ENCODE measurements around the gene CD33.

DNA sequence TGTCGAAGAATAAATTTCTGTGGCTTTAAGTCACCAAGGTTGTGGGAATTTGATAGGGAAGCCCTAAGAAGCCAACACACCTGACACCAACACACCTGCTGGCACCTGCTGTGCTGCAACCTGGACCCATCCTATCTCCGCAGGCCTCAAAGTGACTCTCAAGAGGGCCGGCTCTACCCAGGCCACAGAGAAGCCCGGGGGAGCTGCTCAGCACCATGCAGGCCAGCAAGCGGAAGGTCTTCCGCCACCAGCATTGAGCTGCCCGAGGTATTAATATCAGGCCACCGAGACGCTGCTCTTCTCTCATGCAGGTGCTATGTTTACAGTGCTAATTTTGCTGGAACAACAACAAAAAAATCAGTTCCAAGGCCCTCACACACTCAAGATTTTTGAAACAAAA is 32.2 kb upstream of the CD33 start:
- TF ChIP-seq NFATC4 (CRISPR knock-in tag; IDR thresholded peaks at IDR 0.05) (no peak), NFYB (CRISPR knock-in tag; conservative IDR thresholded peaks at IDR 0.05; ENCODE audit: low read depth) (no peak), IRF2 (CRISPR knock-in tag; IDR thresholded peaks at IDR 0.05; ENCODE audit: borderline replicate concordance, low read depth) (no peak), TEAD4 (CRISPR knock-in tag; IDR thresholded peaks at IDR 0.05) (no peak), NR2C2 (CRISPR knock-in tag; IDR thresholded peaks at IDR 0.05) (no peak)
- TF ChIP-seq, protein P1, sequence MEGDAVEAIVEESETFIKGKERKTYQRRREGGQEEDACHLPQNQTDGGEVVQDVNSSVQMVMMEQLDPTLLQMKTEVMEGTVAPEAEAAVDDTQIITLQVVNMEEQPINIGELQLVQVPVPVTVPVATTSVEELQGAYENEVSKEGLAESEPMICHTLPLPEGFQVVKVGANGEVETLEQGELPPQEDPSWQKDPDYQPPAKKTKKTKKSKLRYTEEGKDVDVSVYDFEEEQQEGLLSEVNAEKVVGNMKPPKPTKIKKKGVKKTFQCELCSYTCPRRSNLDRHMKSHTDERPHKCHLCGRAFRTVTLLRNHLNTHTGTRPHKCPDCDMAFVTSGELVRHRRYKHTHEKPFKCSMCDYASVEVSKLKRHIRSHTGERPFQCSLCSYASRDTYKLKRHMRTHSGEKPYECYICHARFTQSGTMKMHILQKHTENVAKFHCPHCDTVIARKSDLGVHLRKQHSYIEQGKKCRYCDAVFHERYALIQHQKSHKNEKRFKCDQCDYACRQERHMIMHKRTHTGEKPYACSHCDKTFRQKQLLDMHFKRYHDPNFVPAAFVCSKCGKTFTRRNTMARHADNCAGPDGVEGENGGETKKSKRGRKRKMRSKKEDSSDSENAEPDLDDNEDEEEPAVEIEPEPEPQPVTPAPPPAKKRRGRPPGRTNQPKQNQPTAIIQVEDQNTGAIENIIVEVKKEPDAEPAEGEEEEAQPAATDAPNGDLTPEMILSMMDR (IDR thresholded peaks at IDR 0.05) = no peak
- TF ChIP-seq, protein P2, sequence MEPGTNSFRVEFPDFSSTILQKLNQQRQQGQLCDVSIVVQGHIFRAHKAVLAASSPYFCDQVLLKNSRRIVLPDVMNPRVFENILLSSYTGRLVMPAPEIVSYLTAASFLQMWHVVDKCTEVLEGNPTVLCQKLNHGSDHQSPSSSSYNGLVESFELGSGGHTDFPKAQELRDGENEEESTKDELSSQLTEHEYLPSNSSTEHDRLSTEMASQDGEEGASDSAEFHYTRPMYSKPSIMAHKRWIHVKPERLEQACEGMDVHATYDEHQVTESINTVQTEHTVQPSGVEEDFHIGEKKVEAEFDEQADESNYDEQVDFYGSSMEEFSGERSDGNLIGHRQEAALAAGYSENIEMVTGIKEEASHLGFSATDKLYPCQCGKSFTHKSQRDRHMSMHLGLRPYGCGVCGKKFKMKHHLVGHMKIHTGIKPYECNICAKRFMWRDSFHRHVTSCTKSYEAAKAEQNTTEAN (CRISPR knock-in tag; IDR thresholded peaks at IDR 0.05) = no peak
- TF ChIP-seq, protein P3, sequence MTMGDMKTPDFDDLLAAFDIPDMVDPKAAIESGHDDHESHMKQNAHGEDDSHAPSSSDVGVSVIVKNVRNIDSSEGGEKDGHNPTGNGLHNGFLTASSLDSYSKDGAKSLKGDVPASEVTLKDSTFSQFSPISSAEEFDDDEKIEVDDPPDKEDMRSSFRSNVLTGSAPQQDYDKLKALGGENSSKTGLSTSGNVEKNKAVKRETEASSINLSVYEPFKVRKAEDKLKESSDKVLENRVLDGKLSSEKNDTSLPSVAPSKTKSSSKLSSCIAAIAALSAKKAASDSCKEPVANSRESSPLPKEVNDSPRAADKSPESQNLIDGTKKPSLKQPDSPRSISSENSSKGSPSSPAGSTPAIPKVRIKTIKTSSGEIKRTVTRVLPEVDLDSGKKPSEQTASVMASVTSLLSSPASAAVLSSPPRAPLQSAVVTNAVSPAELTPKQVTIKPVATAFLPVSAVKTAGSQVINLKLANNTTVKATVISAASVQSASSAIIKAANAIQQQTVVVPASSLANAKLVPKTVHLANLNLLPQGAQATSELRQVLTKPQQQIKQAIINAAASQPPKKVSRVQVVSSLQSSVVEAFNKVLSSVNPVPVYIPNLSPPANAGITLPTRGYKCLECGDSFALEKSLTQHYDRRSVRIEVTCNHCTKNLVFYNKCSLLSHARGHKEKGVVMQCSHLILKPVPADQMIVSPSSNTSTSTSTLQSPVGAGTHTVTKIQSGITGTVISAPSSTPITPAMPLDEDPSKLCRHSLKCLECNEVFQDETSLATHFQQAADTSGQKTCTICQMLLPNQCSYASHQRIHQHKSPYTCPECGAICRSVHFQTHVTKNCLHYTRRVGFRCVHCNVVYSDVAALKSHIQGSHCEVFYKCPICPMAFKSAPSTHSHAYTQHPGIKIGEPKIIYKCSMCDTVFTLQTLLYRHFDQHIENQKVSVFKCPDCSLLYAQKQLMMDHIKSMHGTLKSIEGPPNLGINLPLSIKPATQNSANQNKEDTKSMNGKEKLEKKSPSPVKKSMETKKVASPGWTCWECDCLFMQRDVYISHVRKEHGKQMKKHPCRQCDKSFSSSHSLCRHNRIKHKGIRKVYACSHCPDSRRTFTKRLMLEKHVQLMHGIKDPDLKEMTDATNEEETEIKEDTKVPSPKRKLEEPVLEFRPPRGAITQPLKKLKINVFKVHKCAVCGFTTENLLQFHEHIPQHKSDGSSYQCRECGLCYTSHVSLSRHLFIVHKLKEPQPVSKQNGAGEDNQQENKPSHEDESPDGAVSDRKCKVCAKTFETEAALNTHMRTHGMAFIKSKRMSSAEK (CRISPR knock-in tag; IDR thresholded peaks at IDR 0.05; ENCODE audit: borderline replicate concordance) = no peak
